Measurements from ENCODE around the gene LOXL1.

LOXL1 gene

DNA sequence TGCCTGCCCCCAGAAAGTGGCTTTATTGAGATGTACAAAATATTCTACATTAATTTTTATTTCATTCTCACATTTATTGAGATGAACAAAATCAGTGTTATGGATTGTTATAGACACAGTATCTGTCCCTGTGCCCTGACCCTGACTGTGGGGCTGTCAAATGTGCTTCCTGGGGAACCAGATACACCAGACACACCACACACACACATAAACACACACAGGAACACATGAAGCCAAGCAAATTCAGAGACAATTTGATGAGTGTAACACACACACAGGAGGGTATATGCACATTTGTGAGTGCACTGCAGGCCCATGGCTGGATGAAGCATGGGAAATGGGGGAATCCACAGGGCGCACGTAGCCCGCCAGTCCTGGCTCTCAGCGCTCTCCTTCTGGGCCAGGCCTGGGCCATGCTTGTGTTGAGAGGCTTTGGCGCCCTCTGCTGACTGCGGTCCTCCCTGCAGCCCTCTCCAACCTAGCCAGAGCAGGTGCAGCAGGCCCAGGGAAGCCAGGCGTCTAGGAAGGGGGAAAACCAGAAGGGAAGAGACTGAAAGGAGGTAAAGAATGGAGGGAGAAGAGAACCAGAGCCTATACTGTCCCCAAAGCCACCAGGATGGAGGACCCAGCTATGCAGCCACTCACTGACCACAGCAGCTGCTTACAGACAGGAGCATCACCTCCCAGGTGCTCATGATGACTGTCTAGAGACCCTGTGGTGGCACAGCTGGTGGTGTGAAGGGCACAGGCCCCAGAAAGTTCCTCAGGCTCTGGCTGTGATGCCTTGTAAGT, 18.0 kb upstream of the LOXL1 start:
- no peaks in the 10 kb centered on the region for H4K20me1 ChIP-seq
- no peak overlapping the region for H3K4me3 ChIP-seq
- no peak overlapping the region for H3K9ac ChIP-seq
- H3K27me3 ChIP-seq: no peaks in the 10 kb centered on the region
- H3K27ac ChIP-seq: no peak overlapping the region
- TF ChIP-seq Cebpa-rat (IDR thresholded peaks at IDR 0.05): no peak
- H3K4me2 ChIP-seq: peak overlapping the region; percentile 68
- H3K9me3 ChIP-seq: no peaks in the 10 kb centered on the region
- peaks cover 53% of the 10 kb centered on the region for H3K4me1 ChIP-seq
- H3K36me3 ChIP-seq: no peaks in the 10 kb centered on the region

DNA sequence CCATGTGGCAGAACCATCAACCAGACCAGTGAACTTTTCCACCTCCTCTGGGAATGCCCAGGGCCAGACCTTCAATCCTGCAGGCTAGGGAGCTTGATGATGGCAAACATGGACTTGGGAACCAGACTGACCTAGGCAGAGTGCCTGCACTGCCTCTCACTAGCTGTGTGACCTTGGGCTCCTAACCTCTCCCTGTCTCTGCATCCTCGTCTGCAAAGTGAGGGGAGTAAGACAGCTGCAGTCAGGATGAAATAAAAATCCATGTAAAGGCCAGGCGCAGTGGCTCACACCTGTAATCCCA, 17.5 kb upstream of the LOXL1 start:
- Histone ChIP-seq H3K9ac (no peak overlapping the region), H3K4me3 (no peak overlapping the region), H4K20me1 (no peaks in the 10 kb centered on the region), H3K4me1 (peaks cover 58% of the 10 kb centered on the region), H3K4me2 (peak overlapping the region; percentile 68; the same call in 1 of the 2 replicates), H3K27ac (no peak overlapping the region), H3K27me3 (no peaks in the 10 kb centered on the region), H3K9me3 (no peaks in the 10 kb centered on the region), H3K36me3 (no peaks in the 10 kb centered on the region)
- no peak for TF ChIP-seq Cebpa-rat (IDR thresholded peaks at IDR 0.05)

DNA sequence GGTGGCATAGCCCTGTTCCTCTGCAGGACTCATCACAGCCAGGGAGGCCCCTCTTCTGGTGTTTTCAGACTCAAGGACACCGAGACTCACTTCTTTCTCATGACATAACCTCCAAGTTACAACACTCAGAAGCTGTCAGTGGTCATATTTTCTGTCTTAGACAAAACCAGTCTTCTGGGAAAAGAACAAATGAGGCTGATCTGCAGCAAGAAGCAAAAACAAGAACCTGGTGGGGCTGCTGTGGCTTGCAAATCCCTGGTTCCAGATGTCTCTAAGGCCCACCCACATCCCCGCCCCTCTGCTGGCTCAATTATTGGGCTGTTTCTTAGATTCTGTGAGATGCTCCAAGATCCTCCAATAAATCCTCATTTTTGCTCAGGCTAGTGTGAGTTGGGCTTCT, 16.6 kb upstream of the LOXL1 start:
- H3K27ac ChIP-seq: no peak overlapping the region
- TF ChIP-seq Cebpa-rat (IDR thresholded peaks at IDR 0.05): no peak
- no peaks in the 10 kb centered on the region for H3K36me3 ChIP-seq
- H3K4me2 ChIP-seq: peak overlapping the region; percentile 68
- peaks cover 67% of the 10 kb centered on the region for H3K4me1 ChIP-seq
- no peak overlapping the region for H3K9ac ChIP-seq
- no peaks in the 10 kb centered on the region for H4K20me1 ChIP-seq
- H3K27me3 ChIP-seq: no peaks in the 10 kb centered on the region
- H3K4me3 ChIP-seq: no peak overlapping the region
- no peaks in the 10 kb centered on the region for H3K9me3 ChIP-seq

DNA sequence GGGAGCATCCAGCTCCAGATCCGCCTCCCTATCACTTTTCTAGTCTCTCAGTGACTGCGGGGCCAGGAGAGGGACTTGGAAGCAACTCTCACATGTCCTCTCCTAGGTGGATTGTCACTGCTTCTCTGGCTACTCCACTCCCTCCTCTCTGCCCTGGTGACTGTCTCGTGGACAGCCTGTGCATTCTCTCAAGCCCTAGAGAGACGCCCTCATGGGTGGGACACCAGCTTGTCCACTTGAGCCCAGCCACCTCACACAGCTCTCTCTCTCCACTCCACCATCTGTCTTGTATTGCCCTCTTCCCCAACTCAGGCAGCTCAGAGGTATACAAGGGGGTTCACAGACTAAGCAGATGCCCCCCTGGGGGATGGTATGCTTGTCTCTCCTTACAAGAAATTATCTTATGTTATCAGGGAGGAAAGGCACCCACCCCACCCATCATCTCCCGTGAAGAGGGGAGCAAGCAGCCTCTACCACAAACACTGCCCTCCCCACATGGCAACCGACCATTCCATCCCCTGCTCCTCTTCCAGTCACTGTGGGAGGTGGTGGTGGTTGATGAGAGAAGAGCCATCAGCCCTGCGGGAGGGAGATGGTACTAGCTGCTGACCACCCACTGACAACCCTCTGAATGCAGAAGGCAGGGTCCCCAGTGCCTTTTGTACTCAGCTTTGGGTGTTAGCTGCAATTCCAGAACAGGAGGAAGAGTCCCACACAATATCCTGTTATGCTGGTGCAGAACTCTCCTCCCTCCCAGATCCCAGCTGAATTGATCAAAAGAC, 15.5 kb upstream of the LOXL1 start:
- Histone ChIP-seq H3K27me3 (no peaks in the 10 kb centered on the region), H4K20me1 (no peaks in the 10 kb centered on the region), H3K9me3 (peaks cover 2% of the 10 kb centered on the region), H3K27ac (no peak overlapping the region), H3K4me3 (no peak overlapping the region), H3K4me1 (peaks cover 69% of the 10 kb centered on the region), H3K9ac (no peak overlapping the region; the same call in 1 of the 2 replicates), H3K36me3 (no peaks in the 10 kb centered on the region), H3K4me2 (peak overlapping the region; percentile 68)
- no peak for TF ChIP-seq Cebpa-rat (IDR thresholded peaks at IDR 0.05)

DNA sequence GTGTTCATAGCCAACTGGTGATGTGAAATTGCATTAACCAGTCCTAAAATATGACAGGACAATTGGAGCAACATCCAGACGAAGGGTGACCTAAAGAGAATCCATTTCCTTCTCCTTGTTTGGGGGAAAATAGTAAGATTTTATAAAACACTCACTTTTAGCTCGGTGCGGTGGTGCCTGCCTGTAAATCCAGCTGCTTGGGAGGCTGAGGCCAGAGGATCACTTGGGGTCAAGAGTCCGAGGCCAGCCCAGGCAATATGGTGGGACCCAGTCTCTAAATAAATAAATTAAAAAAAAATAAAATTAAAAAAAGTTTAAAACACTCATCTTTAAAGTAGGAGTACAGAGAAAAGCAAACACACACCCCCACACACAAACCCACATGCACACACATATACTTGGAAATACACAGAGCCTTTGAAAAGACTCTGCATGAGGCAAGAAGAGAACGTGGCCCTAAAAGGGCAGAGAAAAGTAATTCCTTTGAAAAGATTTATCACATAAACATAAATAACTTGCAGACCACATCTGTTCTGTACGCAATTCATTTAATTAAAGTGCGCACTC, 14.1 kb upstream of the LOXL1 start:
- Histone ChIP-seq H3K4me3 (no peak overlapping the region), H3K4me1 (peaks cover 57% of the 10 kb centered on the region), H3K4me2 (no peak overlapping the region), H3K27me3 (no peaks in the 10 kb centered on the region), H3K27ac (no peak overlapping the region), H3K9ac (no peak overlapping the region), H4K20me1 (no peaks in the 10 kb centered on the region), H3K36me3 (no peaks in the 10 kb centered on the region), H3K9me3 (peaks cover 15% of the 10 kb centered on the region)
- TF ChIP-seq Cebpa-rat (IDR thresholded peaks at IDR 0.05): no peak

DNA sequence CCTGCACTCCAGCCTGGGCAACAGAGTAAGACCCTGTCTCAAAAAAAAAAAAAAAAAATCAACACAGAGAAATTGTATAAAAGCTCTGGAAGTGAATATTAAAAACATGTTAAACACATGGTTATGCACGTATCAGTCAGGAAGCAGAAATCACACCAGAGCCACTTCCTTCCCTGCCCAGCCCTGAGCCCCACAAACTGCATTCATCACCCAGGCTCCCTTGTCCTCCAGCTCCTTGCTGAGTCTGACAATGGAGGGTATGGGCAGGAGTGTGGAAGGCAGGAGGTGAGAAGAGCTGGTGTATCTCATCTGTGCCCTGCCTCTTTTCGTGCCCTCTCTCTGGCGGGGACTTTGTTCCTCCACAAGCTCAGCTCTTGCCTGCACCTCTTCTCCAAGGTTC, 12.1 kb upstream of the LOXL1 start:
- Histone ChIP-seq H3K4me2 (peak overlapping the region; percentile 47), H3K27ac (no peak overlapping the region), H3K9me3 (peaks cover 29% of the 10 kb centered on the region), H3K27me3 (no peaks in the 10 kb centered on the region), H3K4me3 (no peak overlapping the region), H3K36me3 (no peaks in the 10 kb centered on the region), H3K4me1 (peaks cover 37% of the 10 kb centered on the region), H3K9ac (no peak overlapping the region), H4K20me1 (no peaks in the 10 kb centered on the region)
- no peak for TF ChIP-seq Cebpa-rat (IDR thresholded peaks at IDR 0.05)

DNA sequence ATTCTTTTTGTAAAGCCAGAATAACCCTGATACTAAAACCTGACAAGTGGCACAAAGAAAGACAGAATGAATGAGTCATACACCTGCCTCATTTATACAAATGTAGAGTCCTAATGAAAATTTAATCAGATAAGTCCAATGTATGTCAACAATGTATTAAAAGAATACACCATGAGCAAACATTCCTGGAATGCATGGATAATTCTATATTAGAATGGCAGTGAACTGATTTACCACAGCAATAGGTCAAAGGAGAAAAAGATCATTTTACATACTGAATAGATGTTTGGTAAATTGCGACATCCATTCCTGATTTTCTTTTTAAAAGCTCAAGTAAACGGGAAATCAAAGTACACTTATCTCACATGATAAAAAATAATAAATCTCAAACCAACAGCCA, 11.2 kb upstream of the LOXL1 start:
- H3K9me3 ChIP-seq: peaks cover 35% of the 10 kb centered on the region
- H3K4me2 ChIP-seq: no peak overlapping the region
- H4K20me1 ChIP-seq: no peaks in the 10 kb centered on the region
- no peak overlapping the region for H3K9ac ChIP-seq
- H3K4me3 ChIP-seq: no peak overlapping the region
- no peak overlapping the region for H3K27ac ChIP-seq
- no peaks in the 10 kb centered on the region for H3K27me3 ChIP-seq
- no peaks in the 10 kb centered on the region for H3K36me3 ChIP-seq
- peaks cover 34% of the 10 kb centered on the region for H3K4me1 ChIP-seq
- TF ChIP-seq Cebpa-rat (IDR thresholded peaks at IDR 0.05): no peak

DNA sequence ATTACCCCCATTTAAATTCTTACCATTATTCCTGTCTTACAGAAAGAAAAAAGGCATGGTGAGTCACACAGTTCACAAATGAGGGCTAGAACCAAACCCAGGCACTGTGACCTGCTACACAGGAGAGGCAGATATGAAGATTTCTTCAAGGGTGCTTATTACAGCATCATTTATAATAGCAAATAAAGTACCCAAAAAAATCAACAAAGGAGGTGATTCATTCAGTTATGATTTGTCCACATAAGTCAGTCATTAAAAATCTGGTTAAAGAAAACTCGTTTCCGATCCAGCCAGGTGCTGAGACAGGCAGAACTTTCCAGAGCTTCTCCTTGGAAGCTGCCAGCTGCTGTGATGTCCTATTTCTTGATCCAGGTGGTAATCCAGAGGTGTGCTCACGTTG, 7.5 kb upstream of the LOXL1 start:
- Histone ChIP-seq H3K27ac (no peak overlapping the region), H3K9ac (no peak overlapping the region), H3K4me2 (no peak overlapping the region), H3K9me3 (peaks cover 35% of the 10 kb centered on the region), H3K27me3 (no peaks in the 10 kb centered on the region), H3K36me3 (no peaks in the 10 kb centered on the region), H3K4me3 (no peak overlapping the region), H3K4me1 (peaks cover 54% of the 10 kb centered on the region), H4K20me1 (no peaks in the 10 kb centered on the region)
- TF ChIP-seq Cebpa-rat (IDR thresholded peaks at IDR 0.05): no peak

DNA sequence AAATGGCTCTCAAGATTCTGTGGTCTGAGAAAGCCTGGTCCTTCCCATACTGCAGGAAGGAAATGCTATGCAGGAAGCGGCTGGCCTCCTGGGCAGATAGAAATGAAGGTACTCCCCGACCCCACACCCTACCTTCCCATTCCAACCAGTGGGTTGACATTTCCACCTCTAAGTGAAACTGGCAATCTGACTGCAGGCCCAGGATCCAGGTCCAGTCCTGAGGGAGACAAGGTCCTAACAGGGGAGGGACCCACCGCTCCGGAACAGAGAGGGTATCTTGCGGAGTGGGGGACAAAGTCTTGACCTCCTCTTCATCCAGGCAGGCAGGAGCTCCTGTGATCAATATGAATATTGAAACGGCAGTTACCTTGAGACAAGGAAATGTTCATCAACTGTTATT, 6.6 kb upstream of the LOXL1 start:
- Histone ChIP-seq H3K4me2 (no peak overlapping the region; the same call in 1 of the 2 replicates), H3K9ac (no peak overlapping the region), H3K27me3 (no peaks in the 10 kb centered on the region), H4K20me1 (no peaks in the 10 kb centered on the region), H3K36me3 (no peaks in the 10 kb centered on the region), H3K4me3 (no peak overlapping the region), H3K9me3 (peaks cover 35% of the 10 kb centered on the region), H3K4me1 (peaks cover 54% of the 10 kb centered on the region), H3K27ac (no peak overlapping the region)
- no peak for TF ChIP-seq Cebpa-rat (IDR thresholded peaks at IDR 0.05)
